D721Med (cell line): ENCODE results near the gene MMP10.

ENCODE experiments used
- DNase-seq: peaks from one replicate; pipeline ENCODE4 v3.0.0; 2011; ENCODE audit warnings: low spot score; ENCODE audit not compliant: insufficient read length
- FAIRE-seq: peaks from 2 replicates; lab custom pipeline; 2011; peaks lifted over from hg19 to GRCh38; lab: Jason Lieb, UNC
- CTCF ChIP-seq: IDR thresholded peaks from 2 replicates; pipeline ENCODE4 v1.5.1; 2012; ENCODE audit warnings: mild to moderate bottlenecking, control low read depth; ENCODE audit not compliant: insufficient read depth; ENCODE audit errors: missing control alignments

Gene MMP10

GRCh38 chr11:102783720-102784119 is 3.3 kb upstream of the MMP10 start:
- FAIRE-seq (no peak), DNase-seq (no peak)
- no peak for TF ChIP-seq CTCF

- no peak for FAIRE-seq
- TF ChIP-seq CTCF, result no peak
- DNase-seq, result no peak
Observed at GRCh38 chr11:102783016-102783415, 2.6 kb upstream of the MMP10 start.

- no peak for TF ChIP-seq CTCF
- no peak for FAIRE-seq
Observed at GRCh38 chr11:102781676-102782075, 1.2 kb upstream of the MMP10 start.

GRCh38 chr11:102776454-102776853 is 4.0 kb downstream of the MMP10 start:
- FAIRE-seq (no peak), DNase-seq (no peak)
- no peak for TF ChIP-seq CTCF

More at GRCh38 chr11:102781676-102782075, 1.2 kb upstream of the MMP10 start:
- DNase-seq, result no peak

GRCh38 chr11:102773386-102773785 is 7.0 kb downstream of the MMP10 start:
- FAIRE-seq, result no peak

GRCh38 chr11:102771351-102771750 is 9.1 kb downstream of the MMP10 start:
- DNase-seq, result no peak
- TF ChIP-seq CTCF, result no peak
- FAIRE-seq, result no peak

More at GRCh38 chr11:102773386-102773785, 7.0 kb downstream of the MMP10 start:
- no peak for DNase-seq
- TF ChIP-seq CTCF, result no peak

- TF ChIP-seq CTCF, result no peak
- FAIRE-seq (no peak), DNase-seq (no peak)
Observed at GRCh38 chr11:102770191-102770590, 10.2 kb downstream of the MMP10 start.
